ENCODE results near the gene ZNF546.

DNA sequence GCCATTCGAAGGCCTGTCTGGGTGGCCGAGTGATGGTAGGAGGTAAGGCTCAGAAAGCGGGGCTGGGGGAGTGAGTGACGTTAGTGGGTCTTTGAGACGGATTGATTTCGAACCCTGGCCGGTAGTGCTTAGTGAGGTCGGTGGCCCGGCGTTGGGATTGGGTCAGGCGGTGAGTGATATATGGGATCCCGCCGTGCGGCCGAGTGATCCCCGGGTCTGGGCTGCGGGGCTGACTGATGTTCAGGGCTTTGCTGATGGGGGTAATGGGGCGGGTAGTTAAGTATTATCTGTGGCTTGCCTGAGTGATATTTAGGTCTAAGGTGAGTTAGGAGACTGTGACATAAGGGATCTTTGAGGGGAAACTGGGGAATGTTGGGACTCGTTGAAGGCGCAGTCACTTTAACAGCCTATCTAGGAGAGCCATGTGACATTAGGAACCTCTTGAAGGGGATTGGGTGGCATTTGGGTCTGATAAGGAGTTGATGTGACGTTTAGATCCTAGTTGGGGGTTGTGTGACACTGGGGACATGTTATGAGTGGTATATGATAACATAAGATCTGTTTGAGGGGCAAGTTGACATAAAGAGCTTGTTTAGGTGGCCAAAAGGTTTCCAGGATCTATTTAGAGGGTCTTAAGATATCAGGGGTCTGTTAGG, 25.4 kb upstream of the ZNF546 start:
- TF ChIP-seq POLR2A (IDR thresholded peaks at IDR 0.05) (no peak), CTCF (IDR thresholded peaks at IDR 0.05) (no peak)

Data from thyroid gland (tissue), 4 donors.